DMS53 treated with DMSO at 0.1 percent for 48 hours (cell line): ENCODE data around the gene ZSCAN4.

Source experiments
- DNase-seq: peaks from one replicate; lab custom pipeline; 2025; ENCODE audit not compliant: unreplicated experiment; lab: John Stamatoyannopoulos, UW

Gene ZSCAN4

GRCh38 chr19:57675881-57676280 lies 7.1 kb downstream of the ZSCAN4 start:
- no peak for DNase-seq

DNA sequence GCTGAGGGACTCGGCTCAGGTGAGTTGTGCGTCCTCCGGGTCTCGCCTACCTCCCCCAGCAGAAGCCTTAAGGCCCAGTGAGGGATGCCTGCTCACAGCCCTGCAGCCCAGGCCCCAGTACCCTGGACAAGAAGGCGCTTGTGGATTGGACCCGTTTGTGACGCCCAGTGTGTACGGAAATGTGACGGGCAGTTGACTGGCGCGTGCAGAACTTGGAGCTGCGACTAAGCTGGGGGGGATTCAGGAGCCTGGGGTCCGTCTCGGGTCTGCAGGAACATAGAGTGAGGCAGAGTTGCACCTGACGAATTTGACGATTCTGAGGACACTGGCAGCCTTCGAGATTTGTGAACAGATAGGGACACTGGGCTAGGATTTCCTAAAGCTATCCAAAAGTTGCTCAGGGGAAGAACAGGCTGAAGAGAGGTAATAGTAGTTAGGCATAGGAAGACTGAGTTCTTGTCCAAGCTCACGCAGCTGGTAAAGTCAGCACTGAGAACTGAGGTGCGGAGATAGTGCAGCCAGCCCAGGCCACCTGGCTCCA lies 13.6 kb downstream of the ZSCAN4 start:
- DNase-seq, result no peak

DNA sequence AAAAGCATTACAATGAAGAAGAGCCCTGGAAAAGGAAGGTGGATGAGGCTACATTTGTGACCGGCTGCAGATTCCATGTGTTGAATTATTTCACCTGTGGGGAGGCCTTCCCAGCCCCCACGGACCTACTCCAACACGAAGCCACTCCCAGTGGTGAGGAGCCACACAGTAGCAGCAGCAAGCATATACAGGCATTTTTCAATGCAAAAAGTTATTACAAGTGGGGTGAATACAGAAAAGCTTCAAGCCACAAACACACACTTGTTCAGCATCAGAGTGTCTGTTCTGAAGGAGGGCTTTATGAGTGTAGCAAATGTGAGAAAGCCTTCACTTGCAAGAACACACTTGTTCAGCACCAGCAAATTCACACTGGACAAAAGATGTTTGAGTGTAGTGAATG lies 18.0 kb downstream of the ZSCAN4 start:
- DNase-seq, result no peak

DNA sequence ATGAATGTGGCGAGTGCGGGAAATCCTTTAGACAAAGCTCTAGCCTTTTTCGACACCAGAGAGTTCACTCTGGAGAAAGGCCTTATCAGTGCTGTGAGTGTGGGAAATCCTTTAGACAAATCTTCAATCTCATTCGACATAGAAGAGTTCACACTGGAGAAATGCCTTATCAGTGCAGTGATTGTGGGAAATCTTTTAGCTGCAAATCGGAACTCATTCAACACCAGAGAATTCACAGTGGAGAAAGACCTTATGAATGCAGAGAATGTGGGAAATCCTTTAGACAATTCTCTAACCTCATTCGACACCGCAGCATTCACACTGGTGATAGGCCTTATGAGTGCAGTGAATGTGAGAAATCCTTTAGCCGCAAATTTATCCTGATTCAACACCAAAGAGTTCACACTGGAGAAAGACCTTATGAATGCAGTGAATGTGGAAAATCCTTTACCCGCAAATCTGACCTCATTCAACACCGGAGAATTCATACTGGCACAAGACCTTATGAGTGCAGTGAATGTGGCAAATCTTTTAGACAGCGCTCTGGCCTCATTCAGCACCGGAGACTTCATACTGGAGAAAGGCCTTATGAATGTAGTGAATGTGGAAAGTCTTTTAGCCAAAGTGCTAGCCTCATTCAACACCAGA lies 18.8 kb downstream of the ZSCAN4 start:
- DNase-seq, result no peak

GRCh38 chr19:57688011-57688763 lies 19.5 kb downstream of the ZSCAN4 start:
- DNase-seq, result no peak

- no peak for DNase-seq
These were observed 21.0 kb downstream of the ZSCAN4 start for GRCh38 chr19:57689750-57690149.

GRCh38 chr19:57701625-57702024 lies 32.9 kb downstream of the ZSCAN4 start:
- DNase-seq, result no peak

DNA sequence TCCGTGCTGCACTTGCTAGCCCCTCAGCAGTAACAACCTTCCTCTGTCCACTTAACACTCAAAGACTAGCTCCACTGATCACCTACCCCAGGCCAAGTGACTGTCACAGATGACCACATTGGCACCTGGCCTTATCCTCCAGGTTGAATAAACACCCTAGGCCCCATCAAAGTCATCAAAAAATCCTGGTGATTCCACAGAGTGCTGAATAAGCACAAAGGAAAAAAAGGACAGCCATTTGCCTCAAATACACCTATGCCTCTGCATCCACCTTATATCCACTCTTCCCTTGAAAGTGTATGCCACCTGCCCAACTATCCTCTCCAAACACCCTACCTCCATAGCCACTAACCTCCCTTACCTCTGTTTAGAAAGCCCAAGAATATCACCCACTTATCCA lies 37.6 kb downstream of the ZSCAN4 start:
- DNase-seq, result no peak

DNA sequence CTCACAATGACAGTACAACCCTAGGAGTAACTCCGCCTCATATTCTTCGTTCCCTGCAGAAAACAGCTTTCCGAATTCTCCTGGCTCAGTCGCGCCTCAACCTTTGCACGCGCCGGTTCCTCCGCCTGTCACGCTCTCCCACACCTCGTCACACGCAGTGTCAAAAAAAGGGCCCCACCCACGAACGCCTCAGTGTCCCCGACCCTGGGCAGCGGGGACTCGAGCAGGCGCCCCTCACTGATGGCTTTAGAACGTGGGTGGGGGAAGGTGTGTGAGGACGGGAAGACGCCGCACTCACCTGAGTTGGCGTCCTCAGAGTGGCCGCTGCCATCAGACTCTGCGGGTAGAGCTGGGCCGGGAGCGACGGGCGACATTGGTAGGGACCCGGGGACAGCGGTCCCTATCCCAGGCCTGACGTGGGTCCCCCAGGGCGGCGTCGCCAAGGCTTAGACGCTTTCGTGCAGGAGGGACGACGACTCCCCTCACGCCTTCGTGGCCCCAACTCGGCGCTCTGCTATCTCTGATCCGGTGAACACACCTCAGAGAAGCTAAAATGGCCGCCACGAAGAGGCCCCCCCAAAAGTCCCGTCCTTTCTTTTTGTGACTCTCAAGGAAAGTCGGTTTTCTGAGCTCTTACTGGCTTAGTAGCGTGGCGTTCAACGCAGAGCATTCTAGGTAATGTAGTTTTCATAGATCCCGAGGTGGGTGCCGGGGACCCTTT lies 40.1 kb downstream of the ZSCAN4 start, which contains the start of gene ZNF154:
ZNF154 (minus strand) TSS at position 564 of the 721 bp plus-strand sequence; CDS start at position 331, 233 bp downstream.
- no peak for DNase-seq

- DNase-seq, result no peak
These were observed 40.9 kb downstream of the ZSCAN4 start for GRCh38 chr19:57709616-57710015.

- no peak for DNase-seq
These were observed 43.5 kb downstream of the ZSCAN4 start for GRCh38 chr19:57712222-57712621.

- DNase-seq, result no peak
These were observed 50.7 kb downstream of the ZSCAN4 start for GRCh38 chr19:57719424-57719823.

DNA sequence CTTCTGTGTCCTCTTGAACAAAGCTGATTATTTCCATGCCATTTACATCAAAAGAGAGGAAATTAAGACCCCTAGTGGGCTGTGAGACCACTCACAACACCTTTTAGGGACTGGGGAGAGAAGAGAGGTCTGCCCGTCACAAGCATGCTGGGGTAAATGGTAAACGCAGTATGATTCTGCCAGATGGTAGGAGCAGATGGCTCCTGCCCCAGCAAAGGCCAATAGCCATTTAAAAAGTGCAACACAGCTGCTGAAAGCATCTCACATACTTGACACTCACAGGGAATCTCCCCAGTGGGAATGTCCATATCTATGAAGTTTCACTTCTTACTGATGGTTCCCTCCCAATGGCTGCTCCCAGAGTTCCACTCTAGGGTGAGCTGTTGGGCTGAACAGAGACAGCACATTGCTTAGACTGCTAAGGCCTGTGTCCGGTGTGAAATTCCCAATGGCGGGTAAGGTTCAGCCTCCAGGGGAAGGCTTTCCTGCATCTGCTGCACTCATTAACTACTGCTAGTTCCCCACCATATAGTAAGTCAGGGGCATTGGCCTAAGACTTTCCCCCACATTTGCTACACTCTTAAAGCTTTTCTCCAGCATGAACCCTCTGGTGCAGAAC lies 51.3 kb downstream of the ZSCAN4 start:
- DNase-seq, result no peak

GRCh38 chr19:57720878-57721277 lies 52.1 kb downstream of the ZSCAN4 start:
- DNase-seq, result no peak
